CD4-positive, alpha-beta memory T cell (primary cell): Measurements from ENCODE around the gene TUBA1B. TPM values are rescaled to one million over a fixed set of nuclear protein-coding genes. Genes with fewer than 3 reads are reported as not detected.

ENCODE experiments used
- CTCF ChIA-PET: fragments of 350-600 bp; sonication (Branson Sonifier 250); formaldehyde crosslinking; loops from one replicate; lab custom pipeline; 2021; ENCODE audit warnings: inconsistent platforms; ENCODE audit not compliant: partially characterized antibody; lab: Charles Lee
- POLR2A ChIA-PET: fragments of 350-600 bp; sonication (Branson Sonifier 250); formaldehyde crosslinking; loops from one replicate; lab custom pipeline; 2021; ENCODE audit not compliant: partially characterized antibody; lab: Charles Lee
- DNase-seq, 5 donors: peaks; one replicate each; pipeline versions ENCODE4 v3.0.0 to v3.0.0-alpha.2; 2020 to 2022; ENCODE audit warnings: mixed read lengths in 1 of 5
- H3K27ac ChIP-seq: one replicate; pipeline ENCODE4 v1.7.0; 2013; ENCODE audit warnings: low read depth, low read length
- H3K27me3 ChIP-seq: 2 replicates; pipeline ENCODE4 v1.7.0; 2013; ENCODE audit warnings: mild to moderate bottlenecking, low read length, moderate library complexity; ENCODE audit not compliant: insufficient read depth
- H3K36me3 ChIP-seq: 2 replicates; pipeline ENCODE4 v1.7.0; 2013; ENCODE audit warnings: mild to moderate bottlenecking, low read length, moderate library complexity; ENCODE audit not compliant: insufficient read depth
- H3K4me1 ChIP-seq: 2 replicates; pipeline ENCODE4 v1.7.0; 2013; ENCODE audit warnings: mild to moderate bottlenecking, low read length, moderate library complexity; ENCODE audit not compliant: insufficient read depth
- H3K4me3 ChIP-seq, 2 donors: one replicate each; pipeline ENCODE4 v1.7.0; 2013; ENCODE audit warnings: low read length in 2 of 2, mild to moderate bottlenecking in 1 of 2
- H3K9me3 ChIP-seq, 2 donors: one replicate each; pipeline ENCODE4 v1.7.0; 2013; ENCODE audit warnings: low read length in 2 of 2, control low read depth in 1 of 2; ENCODE audit not compliant: control insufficient read depth in 1 of 2
- H3K27ac Mint-ChIP-seq, 7 donors: one replicate each; pipeline ENCODE4 v1.8.0; 2020 to 2021; ENCODE audit warnings: mixed read lengths in 7 of 7, mild to moderate bottlenecking in 6 of 7, inconsistent platforms in 3 of 7, moderate library complexity in 3 of 7
- H3K27me3 Mint-ChIP-seq, 2 donors: one replicate each; pipeline ENCODE4 v1.8.0; 2020 to 2021; ENCODE audit warnings: mixed read lengths in 2 of 2
- H3K36me3 Mint-ChIP-seq, 2 donors: one replicate each; pipeline ENCODE4 v1.8.0; 2020 to 2021; ENCODE audit warnings: mixed read lengths in 2 of 2, inconsistent platforms in 1 of 2, mild to moderate bottlenecking in 1 of 2
- H3K4me1 Mint-ChIP-seq, 4 donors: one replicate each; pipeline ENCODE4 v1.8.0; 2020 to 2021; ENCODE audit warnings: mixed read lengths in 4 of 4, mild to moderate bottlenecking in 1 of 4
- H3K4me3 Mint-ChIP-seq, 8 donors: one replicate each; pipeline ENCODE4 v1.8.0; 2020 to 2021; ENCODE audit warnings: mixed read lengths in 8 of 8, mild to moderate bottlenecking in 7 of 8, moderate library complexity in 6 of 8, inconsistent platforms in 3 of 8
- H3K9me3 Mint-ChIP-seq, 8 donors: one replicate each; pipeline ENCODE4 v1.8.0; 2020 to 2021; ENCODE audit warnings: mixed read lengths in 8 of 8, mild to moderate bottlenecking in 5 of 8, inconsistent platforms in 3 of 8, moderate library complexity in 1 of 8
- intact Hi-C: fragments of 100-400 bp; cut with micrococcal nuclease; formaldehyde crosslinking; loops from one replicate; pipeline ENCODE4 v1.15.1; 2023
- polyA plus RNA-seq, 2 donors: library from polyadenylated mRNA; unstranded; fragments of 300-500 nt; fragmentation: Illumina TruSeq; gene quantifications; one replicate each; pipeline ENCODE4 v1.2.3, GENCODE V29; 2021
- total RNA-seq, 2 experiments: library from RNA; stranded (reverse); gene quantifications; one replicate each; pipeline ENCODE4 v1.2.3, GENCODE V29; 2021

TUBA1B gene
- total and polyA plus RNA-seq, 4 experiments from 2014 or later: 332 to 573 (median 386) TPM

GRCh38 chr12:49098703-49099102 lies 32.5 kb downstream of the TUBA1B start:
- H3K36me3 ChIP-seq: peaks cover 46% of the 10 kb centered on the region
- peaks cover 55 to 67% of the 10 kb centered on the region in 2 donors for H3K36me3 Mint-ChIP-seq
- peaks cover 14% of the 10 kb centered on the region for H3K4me1 ChIP-seq
- H3K4me3 Mint-ChIP-seq: peak overlapping the region in 1 of 8 donors; percentile 20
- H3K27me3 Mint-ChIP-seq: peaks cover 3 to 11% of the 10 kb centered on the region in 2 donors
- no peaks in the 10 kb centered on the region for H3K9me3 Mint-ChIP-seq
- H3K4me1 Mint-ChIP-seq: peaks cover 7 to 20% (median 12%) of the 10 kb centered on the region in 4 donors
- H3K4me3 ChIP-seq: no peak overlapping the region
- H3K9me3 ChIP-seq: no peaks in the 10 kb centered on the region
- H3K27me3 ChIP-seq: peaks cover 14% of the 10 kb centered on the region
- CTCF ChIA-PET: interaction anchor here (0.7 to 11.5 kb wide), 18 partner anchors 11 to 142 kb away, joined by 3 to 221 read pairs (median 4); partner anchors contain the start of genes LMBR1L, RHEBL1, TUBA1A and TUBA1B
- no peak for DNase-seq
- intact Hi-C loops: loop anchor here (1.0 kb wide), 3 partner anchors 10 to 34 kb away; partner anchors contain the start of gene LMBR1L
- H3K27ac ChIP-seq: no peak overlapping the region
- H3K27ac Mint-ChIP-seq: peak overlapping the region in 1 of 7 donors; percentile 15
- POLR2A ChIA-PET: interaction anchor here (0.7 to 4.0 kb wide), 9 partner anchors 11 to 136 kb away, joined by 3 to 29 read pairs (median 6); partner anchors contain the start of genes LMBR1L, RHEBL1, TUBA1A and TUBA1B

GRCh38 chr12:49098035-49098451 lies 33.2 kb downstream of the TUBA1B start:
- peak overlapping the region in 2 of 7 donors; percentile 15 to 51 for H3K27ac Mint-ChIP-seq
- peak overlapping the region in 1 of 8 donors; percentile 15 for H3K4me3 Mint-ChIP-seq
- CTCF ChIA-PET: interaction anchor here (0.7 to 11.5 kb wide), 14 partner anchors 10 to 142 kb away, joined by 3 to 221 read pairs (median 4); partner anchors contain the start of genes LMBR1L, RHEBL1, TUBA1A and TUBA1B
- Histone ChIP-seq H3K36me3 (peaks cover 41% of the 10 kb centered on the region), H3K27me3 (peaks cover 20% of the 10 kb centered on the region), H3K27ac (no peak overlapping the region), H3K4me1 (peaks cover 18% of the 10 kb centered on the region), H3K4me3 (no peak overlapping the region), H3K9me3 (no peaks in the 10 kb centered on the region)
- peak; percentile 49 to 63 (median 58) for DNase-seq
- peaks cover 50 to 61% of the 10 kb centered on the region in 2 donors for H3K36me3 Mint-ChIP-seq
- H3K27me3 Mint-ChIP-seq: peaks cover 7 to 18% of the 10 kb centered on the region in 2 donors
- intact Hi-C loops: loop anchor here (1.0 kb wide), 3 partner anchors 10 to 34 kb away; partner anchors contain the start of gene LMBR1L
- peaks cover 11 to 27% (median 16%) of the 10 kb centered on the region in 4 donors for H3K4me1 Mint-ChIP-seq
- no peaks in the 10 kb centered on the region for H3K9me3 Mint-ChIP-seq
- POLR2A ChIA-PET: interaction anchor here (0.8 to 4.0 kb wide), 9 partner anchors 8 to 137 kb away, joined by 3 to 29 read pairs (median 6); partner anchors contain the start of genes LMBR1L, RHEBL1, TUBA1A and TUBA1B

- no peak overlapping the region for H3K4me3 Mint-ChIP-seq
- no peak for DNase-seq
- CTCF ChIA-PET: interaction anchor here (1.2 to 11.5 kb wide), 10 partner anchors 10 to 100 kb away, joined by 3 to 221 read pairs (median 17); partner anchors contain the start of genes LMBR1L and TUBA1B
- Histone ChIP-seq H3K27me3 (peaks cover 27% of the 10 kb centered on the region), H3K4me3 (no peak overlapping the region), H3K27ac (no peak overlapping the region), H3K4me1 (peaks cover 22% of the 10 kb centered on the region), H3K36me3 (peaks cover 34% of the 10 kb centered on the region), H3K9me3 (no peaks in the 10 kb centered on the region)
- H3K4me1 Mint-ChIP-seq: peaks cover 11 to 33% (median 18%) of the 10 kb centered on the region in 4 donors
- no peaks in the 10 kb centered on the region for H3K9me3 Mint-ChIP-seq
- POLR2A ChIA-PET: interaction anchor here (1.0 to 4.0 kb wide), 5 partner anchors 9 to 34 kb away, joined by 3 to 29 read pairs (median 7); partner anchors contain the start of genes LMBR1L, RHEBL1 and TUBA1B
- H3K27ac Mint-ChIP-seq: no peak overlapping the region
- peaks cover 44 to 55% of the 10 kb centered on the region in 2 donors for H3K36me3 Mint-ChIP-seq
- intact Hi-C loops: no loop called here
- peaks cover 10 to 24% of the 10 kb centered on the region in 2 donors for H3K27me3 Mint-ChIP-seq
These were observed 33.8 kb downstream of the TUBA1B start for GRCh38 chr12:49097381-49097780.

DNA sequence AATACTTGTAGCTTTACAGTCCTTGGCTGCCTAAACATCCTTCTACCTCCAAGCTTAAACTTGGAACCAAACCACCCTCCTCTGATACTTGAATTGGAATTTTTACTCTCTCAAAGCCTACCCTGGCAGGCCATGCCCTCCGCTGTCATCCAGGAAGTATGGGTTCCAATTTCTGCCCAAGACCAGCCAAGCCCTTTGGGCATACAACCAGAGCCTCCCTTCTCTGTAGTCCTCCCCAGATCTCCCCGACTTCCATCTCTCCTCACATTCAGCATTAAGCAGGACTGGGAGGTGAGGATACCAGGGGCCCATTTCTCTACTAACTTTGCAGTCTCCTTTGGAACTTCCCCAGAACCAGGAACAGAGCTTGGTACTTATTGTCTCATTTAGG lies 36.2 kb downstream of the TUBA1B start:
- no peak overlapping the region for H3K27ac ChIP-seq
- H3K36me3 Mint-ChIP-seq: peaks cover 26 to 32% of the 10 kb centered on the region in 2 donors
- peak overlapping the region in 2 of 7 donors; percentile 37 to 45 for H3K27ac Mint-ChIP-seq
- H3K4me1 Mint-ChIP-seq: peaks cover 18 to 56% (median 34%) of the 10 kb centered on the region in 4 donors
- ChIA-PET POLR2A (interaction anchor here (0.8 to 5.0 kb wide), 7 partner anchors 11 to 36 kb away, joined by 3 to 38 read pairs (median 4); partner anchors contain the start of genes KMT2D, LMBR1L, RHEBL1 and TUBA1B), CTCF (interaction anchor here (1.2 to 11.5 kb wide), 9 partner anchors 8 to 36 kb away, joined by 3 to 221 read pairs (median 5); partner anchors contain the start of genes LMBR1L, RHEBL1 and TUBA1B)
- intact Hi-C loops: no loop called here
- H3K4me1 ChIP-seq: peaks cover 46% of the 10 kb centered on the region
- no peak for DNase-seq
- no peak overlapping the region for H3K4me3 ChIP-seq
- H3K4me3 Mint-ChIP-seq: peak overlapping the region in 5 of 8 donors; percentile 36 to 72 (median 55)
- peaks cover 12% of the 10 kb centered on the region for H3K36me3 ChIP-seq
- H3K27me3 ChIP-seq: peaks cover 50% of the 10 kb centered on the region
- H3K9me3 ChIP-seq: no peaks in the 10 kb centered on the region
- H3K27me3 Mint-ChIP-seq: peaks cover 23 to 43% of the 10 kb centered on the region in 2 donors
- no peaks in the 10 kb centered on the region for H3K9me3 Mint-ChIP-seq

DNA sequence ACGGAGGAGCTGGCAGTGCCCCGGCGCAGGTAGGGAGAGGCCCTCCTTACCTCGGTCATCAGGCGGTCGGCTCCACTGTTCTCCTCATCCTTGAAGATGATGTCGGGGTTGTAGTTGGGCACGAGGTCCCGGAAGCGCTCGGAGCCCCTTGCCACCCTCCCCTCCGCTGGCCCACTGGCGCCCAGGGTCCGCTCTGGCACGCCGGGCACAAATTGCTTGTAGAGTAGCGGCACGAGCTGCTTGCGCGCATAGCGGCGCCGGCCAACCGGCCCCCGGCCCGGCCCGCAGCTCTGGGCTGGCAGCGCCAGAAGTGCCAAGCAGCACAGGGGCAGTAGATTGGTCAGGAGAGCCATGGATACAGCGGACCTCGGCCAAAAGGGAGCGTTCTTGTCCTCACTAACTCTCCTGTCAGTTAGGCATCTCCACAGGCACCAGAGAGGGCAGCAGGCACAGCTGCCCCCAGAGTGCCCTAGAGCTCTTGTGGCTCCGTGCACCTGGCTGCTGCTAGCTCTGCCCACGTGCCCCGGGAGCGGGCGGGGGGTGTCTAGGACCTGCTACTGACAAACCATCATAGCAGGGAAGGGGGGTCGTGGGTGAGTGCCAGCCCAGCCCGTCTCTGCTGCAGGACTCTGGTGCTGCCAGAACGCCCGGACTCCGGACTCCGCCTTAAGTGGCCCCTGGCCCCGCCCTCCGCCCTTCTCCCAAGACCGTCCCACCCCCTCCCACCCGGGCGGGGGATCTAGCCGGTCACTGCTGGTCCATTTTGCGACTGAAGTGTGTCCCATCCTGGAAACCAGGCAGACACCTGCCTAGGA lies 36.8 kb downstream of the TUBA1B start, which contains the start of gene DHH:
Gene DHH (minus strand): TSS at position 642 of the 815 bp plus-strand sequence. CDS start 289 bp downstream, at position 353.
- H3K27ac Mint-ChIP-seq: peak within 1 kb of the TSS in 4 of 7 donors; percentile 35 to 64 (median 41)
- H3K9me3 Mint-ChIP-seq: no peaks in the 10 kb centered on the region
- ChIA-PET POLR2A (interaction anchor here (1.0 to 5.0 kb wide), 9 partner anchors 10 to 141 kb away, joined by 3 to 38 read pairs (median 4); partner anchors contain the start of genes KMT2D, LMBR1L, RHEBL1 and TUBA1B), CTCF (interaction anchor here (0.8 to 11.5 kb wide), 11 partner anchors 8 to 106 kb away, joined by 3 to 221 read pairs (median 5); partner anchors contain the start of genes LMBR1L, RHEBL1 and TUBA1B)
- Histone ChIP-seq H3K36me3 (peaks cover 9% of the 10 kb centered on the region), H3K4me1 (peaks cover 51% of the 10 kb centered on the region), H3K4me3 (no peak within 1 kb of the TSS), H3K27ac (no peak within 1 kb of the TSS), H3K27me3 (peaks cover 50% of the 10 kb centered on the region), H3K9me3 (no peaks in the 10 kb centered on the region)
- intact Hi-C loops: no loop called here
- peaks cover 22 to 62% (median 36%) of the 10 kb centered on the region in 4 donors for H3K4me1 Mint-ChIP-seq
- H3K4me3 Mint-ChIP-seq: peak within 1 kb of the TSS in 6 of 8 donors; percentile 36 to 72 (median 57)
- peaks cover 21 to 27% of the 10 kb centered on the region in 2 donors for H3K36me3 Mint-ChIP-seq
- DNase-seq: no peak
- H3K27me3 Mint-ChIP-seq: peaks cover 25 to 47% of the 10 kb centered on the region in 2 donors

DNA sequence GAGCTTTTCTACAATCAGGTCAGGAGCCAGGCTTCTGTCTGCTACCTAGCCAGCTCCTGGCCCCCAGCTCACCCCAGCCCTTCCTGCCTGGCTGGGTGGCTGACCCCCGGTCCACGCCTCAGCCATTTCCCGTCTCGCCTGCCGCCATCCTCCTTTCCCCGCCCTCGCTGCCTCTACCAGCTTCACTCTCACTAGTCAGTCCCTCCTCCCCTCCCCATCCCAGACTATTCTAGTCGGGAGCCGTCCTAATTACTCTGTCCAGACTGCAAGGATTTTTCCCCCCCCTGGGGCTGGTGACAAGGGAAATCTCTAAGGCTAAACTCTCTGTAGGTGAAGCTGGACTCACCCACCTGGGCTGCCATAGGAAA lies 37.4 kb downstream of the TUBA1B start:
- Histone ChIP-seq H3K4me1 (peaks cover 57% of the 10 kb centered on the region), H3K4me3 (no peak overlapping the region), H3K36me3 (peaks cover 9% of the 10 kb centered on the region), H3K27me3 (peaks cover 54% of the 10 kb centered on the region), H3K9me3 (no peaks in the 10 kb centered on the region), H3K27ac (no peak overlapping the region)
- intact Hi-C loops: loop anchor here (2.0 kb wide), 1 partner anchor 97 kb away; no protein-coding TSS in a partner anchor
- peak overlapping the region in 3 of 8 donors; percentile 26 to 72 (median 41) for H3K4me3 Mint-ChIP-seq
- no peaks in the 10 kb centered on the region for H3K9me3 Mint-ChIP-seq
- DNase-seq: no peak
- CTCF ChIA-PET: interaction anchor here (0.7 to 11.5 kb wide), 11 partner anchors 9 to 106 kb away, joined by 3 to 221 read pairs (median 14); partner anchors contain the start of genes RHEBL1 and TUBA1B
- peaks cover 22 to 63% (median 37%) of the 10 kb centered on the region in 4 donors for H3K4me1 Mint-ChIP-seq
- peaks cover 25 to 47% of the 10 kb centered on the region in 2 donors for H3K27me3 Mint-ChIP-seq
- H3K36me3 Mint-ChIP-seq: peaks cover 21 to 26% of the 10 kb centered on the region in 2 donors
- POLR2A ChIA-PET: interaction anchor here (0.5 to 5.0 kb wide), 8 partner anchors 10 to 279 kb away, joined by 3 to 38 read pairs (median 4); partner anchors contain the start of genes LMBR1L and TUBA1B
- peak overlapping the region in 2 of 7 donors; percentile 35 to 64 for H3K27ac Mint-ChIP-seq
